OCI-LY7 (cell line): ENCODE data around the gene SEPTIN11.

Experiments used
- EZH2phosphoT487 ChIP-seq: fragments of 200-600 bp; sonication (generic); IDR thresholded peaks from 2 replicates; pipeline ENCODE4 v1.6.1; 2018; ENCODE audit warnings: low read depth, borderline replicate concordance, mild to moderate bottlenecking, mixed run types, antibody characterized with exemption, low read length, moderate library complexity, mixed read lengths
- TF ChIP-seq, protein P1 (sequence below): fragments of 200-600 bp; sonication (generic); conservative IDR thresholded peaks from 2 replicates; pipeline ENCODE4 v1.5.1; 2014; ENCODE audit warnings: mild to moderate bottlenecking, antibody characterized with exemption, low read length, moderate library complexity, mixed read lengths

DNA sequence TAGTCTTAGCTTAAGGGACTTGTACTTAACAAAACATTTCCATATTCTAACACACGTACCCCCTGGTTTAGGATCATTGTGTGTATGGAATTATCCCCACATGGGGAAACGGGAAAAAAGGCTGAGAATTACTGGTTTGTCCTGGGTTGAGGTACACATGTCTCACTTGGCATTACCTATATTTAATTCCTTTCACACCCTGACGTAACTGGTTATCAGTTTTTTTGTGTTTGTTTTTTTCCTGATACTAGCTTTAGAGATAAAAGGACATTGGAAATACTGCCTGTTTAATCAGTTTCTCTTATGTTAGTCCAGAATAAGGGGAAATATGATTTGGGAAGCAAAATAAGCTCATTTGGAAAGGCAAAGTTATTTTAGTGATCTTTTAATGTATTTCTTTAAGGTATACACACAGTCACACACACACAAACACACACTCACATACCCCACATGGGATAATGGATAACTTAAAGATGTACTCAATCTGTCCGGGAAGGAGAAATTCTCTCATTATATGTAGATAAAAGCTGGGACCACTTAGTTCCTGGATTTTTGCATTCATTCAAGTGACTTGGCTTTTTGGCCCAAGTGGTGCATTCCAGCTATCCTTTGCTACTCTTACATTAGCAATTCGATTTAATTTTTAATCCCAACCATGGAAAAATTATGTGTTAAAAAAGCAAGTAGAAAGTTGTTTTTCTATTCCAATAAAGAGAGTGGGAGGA, 13.0 kb downstream of the SEPTIN11 start:
- TF ChIP-seq, protein P1, sequence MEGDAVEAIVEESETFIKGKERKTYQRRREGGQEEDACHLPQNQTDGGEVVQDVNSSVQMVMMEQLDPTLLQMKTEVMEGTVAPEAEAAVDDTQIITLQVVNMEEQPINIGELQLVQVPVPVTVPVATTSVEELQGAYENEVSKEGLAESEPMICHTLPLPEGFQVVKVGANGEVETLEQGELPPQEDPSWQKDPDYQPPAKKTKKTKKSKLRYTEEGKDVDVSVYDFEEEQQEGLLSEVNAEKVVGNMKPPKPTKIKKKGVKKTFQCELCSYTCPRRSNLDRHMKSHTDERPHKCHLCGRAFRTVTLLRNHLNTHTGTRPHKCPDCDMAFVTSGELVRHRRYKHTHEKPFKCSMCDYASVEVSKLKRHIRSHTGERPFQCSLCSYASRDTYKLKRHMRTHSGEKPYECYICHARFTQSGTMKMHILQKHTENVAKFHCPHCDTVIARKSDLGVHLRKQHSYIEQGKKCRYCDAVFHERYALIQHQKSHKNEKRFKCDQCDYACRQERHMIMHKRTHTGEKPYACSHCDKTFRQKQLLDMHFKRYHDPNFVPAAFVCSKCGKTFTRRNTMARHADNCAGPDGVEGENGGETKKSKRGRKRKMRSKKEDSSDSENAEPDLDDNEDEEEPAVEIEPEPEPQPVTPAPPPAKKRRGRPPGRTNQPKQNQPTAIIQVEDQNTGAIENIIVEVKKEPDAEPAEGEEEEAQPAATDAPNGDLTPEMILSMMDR: no peak
- TF ChIP-seq EZH2phosphoT487: no peak
